Measurements from ENCODE around the gene TP73.

Gene TP73

GRCh38 chr1:3685906-3686305 lies 33.6 kb downstream of the TP73 start:
- ATAC-seq (replicated peaks; ENCODE audit: extremely low read depth, poor library complexity, severe bottlenecking), result no peak
- Mint-ChIP-seq H3K36me3 (ENCODE audit: insufficient read depth) (no peaks in the 10 kb centered on the region), H3K9me3 (no peaks in the 10 kb centered on the region), H3K27ac (ENCODE audit: low read depth) (no peak overlapping the region), H3K4me3 (no peak overlapping the region), H3K27me3 (peaks cover 11% of the 10 kb centered on the region), H3K4me1 (no peaks in the 10 kb centered on the region)
- no peak for DNase-seq (ENCODE audit: low spot score in 2 of 2)

GRCh38 chr1:3687504-3687903 lies 35.2 kb downstream of the TP73 start:
- Mint-ChIP-seq H3K27me3 (peaks cover 11% of the 10 kb centered on the region), H3K4me1 (no peaks in the 10 kb centered on the region), H3K4me3 (no peak overlapping the region), H3K27ac (ENCODE audit: low read depth) (no peak overlapping the region), H3K9me3 (no peaks in the 10 kb centered on the region), H3K36me3 (ENCODE audit: insufficient read depth) (peaks cover 2% of the 10 kb centered on the region)
- ATAC-seq (replicated peaks; ENCODE audit: extremely low read depth, poor library complexity, severe bottlenecking) (no peak), DNase-seq (ENCODE audit: low spot score in 2 of 2) (no peak)

- Mint-ChIP-seq H3K4me3 (no peak overlapping the region), H3K9me3 (no peaks in the 10 kb centered on the region), H3K27ac (ENCODE audit: low read depth) (no peak overlapping the region), H3K36me3 (ENCODE audit: insufficient read depth) (peaks cover 2% of the 10 kb centered on the region), H3K27me3 (peaks cover 4% of the 10 kb centered on the region), H3K4me1 (no peaks in the 10 kb centered on the region)
- no peak for DNase-seq (ENCODE audit: low spot score in 2 of 2)
- no peak for ATAC-seq (replicated peaks; ENCODE audit: extremely low read depth, poor library complexity, severe bottlenecking)
Observed at GRCh38 chr1:3688356-3689137, 36.2 kb downstream of the TP73 start.

GRCh38 chr1:3689138-3689750 lies 36.9 kb downstream of the TP73 start:
- Mint-ChIP-seq H3K27ac (ENCODE audit: low read depth) (no peak overlapping the region), H3K27me3 (no peaks in the 10 kb centered on the region), H3K4me1 (no peaks in the 10 kb centered on the region), H3K9me3 (no peaks in the 10 kb centered on the region), H3K36me3 (ENCODE audit: insufficient read depth) (peaks cover 2% of the 10 kb centered on the region), H3K4me3 (no peak overlapping the region)
- DNase-seq (ENCODE audit: low spot score in 2 of 2) (no peak), ATAC-seq (replicated peaks; ENCODE audit: extremely low read depth, poor library complexity, severe bottlenecking) (no peak)

GRCh38 chr1:3690282-3691065 lies 38.2 kb downstream of the TP73 start:
- Mint-ChIP-seq H3K36me3 (ENCODE audit: insufficient read depth) (peaks cover 2% of the 10 kb centered on the region), H3K9me3 (no peaks in the 10 kb centered on the region), H3K27ac (ENCODE audit: low read depth) (no peak overlapping the region), H3K27me3 (no peaks in the 10 kb centered on the region), H3K4me3 (no peak overlapping the region), H3K4me1 (peaks cover under 1% of the 10 kb centered on the region)
- ATAC-seq (replicated peaks; ENCODE audit: extremely low read depth, poor library complexity, severe bottlenecking) (no peak), DNase-seq (ENCODE audit: low spot score in 2 of 2) (no peak)

GRCh38 chr1:3691421-3692204 lies 39.3 kb downstream of the TP73 start:
- no peaks in the 10 kb centered on the region for H3K9me3 Mint-ChIP-seq
- peaks cover 12% of the 10 kb centered on the region for H3K4me1 Mint-ChIP-seq
- H3K36me3 Mint-ChIP-seq (ENCODE audit: insufficient read depth), result peaks cover 2% of the 10 kb centered on the region
- no peak overlapping the region for H3K27ac Mint-ChIP-seq (ENCODE audit: low read depth)
- H3K27me3 Mint-ChIP-seq, result peaks cover 10% of the 10 kb centered on the region
- no peak for DNase-seq (ENCODE audit: low spot score in 2 of 2)
- no peak overlapping the region for H3K4me3 Mint-ChIP-seq
- no peak for ATAC-seq (replicated peaks; ENCODE audit: extremely low read depth, poor library complexity, severe bottlenecking)

GRCh38 chr1:3692598-3692997 lies 40.3 kb downstream of the TP73 start:
- ATAC-seq (replicated peaks; ENCODE audit: extremely low read depth, poor library complexity, severe bottlenecking) (no peak), DNase-seq (ENCODE audit: low spot score in 2 of 2) (no peak)
- peaks cover 20% of the 10 kb centered on the region for H3K27me3 Mint-ChIP-seq
- no peak overlapping the region for H3K27ac Mint-ChIP-seq (ENCODE audit: low read depth)
- H3K4me3 Mint-ChIP-seq, result no peak overlapping the region
- H3K9me3 Mint-ChIP-seq, result no peaks in the 10 kb centered on the region
- peaks cover 12% of the 10 kb centered on the region for H3K4me1 Mint-ChIP-seq
- H3K36me3 Mint-ChIP-seq (ENCODE audit: insufficient read depth), result peaks cover 2% of the 10 kb centered on the region

GRCh38 chr1:3693321-3693720 lies 41.0 kb downstream of the TP73 start:
- Mint-ChIP-seq H3K27ac (ENCODE audit: low read depth) (no peak overlapping the region), H3K4me1 (peaks cover 12% of the 10 kb centered on the region), H3K4me3 (no peak overlapping the region), H3K9me3 (no peaks in the 10 kb centered on the region), H3K27me3 (peaks cover 27% of the 10 kb centered on the region), H3K36me3 (ENCODE audit: insufficient read depth) (peaks cover 2% of the 10 kb centered on the region)
- no peak for DNase-seq (ENCODE audit: low spot score in 2 of 2)
- no peak for ATAC-seq (replicated peaks; ENCODE audit: extremely low read depth, poor library complexity, severe bottlenecking)

GRCh38 chr1:3695326-3696217 lies 43.3 kb downstream of the TP73 start:
- peaks cover 2% of the 10 kb centered on the region for H3K36me3 Mint-ChIP-seq (ENCODE audit: insufficient read depth)
- H3K27me3 Mint-ChIP-seq, result peaks cover 43% of the 10 kb centered on the region
- H3K4me1 Mint-ChIP-seq, result peaks cover 12% of the 10 kb centered on the region
- ATAC-seq (replicated peaks; ENCODE audit: extremely low read depth, poor library complexity, severe bottlenecking), result no peak
- DNase-seq (ENCODE audit: low spot score in 2 of 2), result no peak
- peak overlapping the region; percentile 48 for H3K4me3 Mint-ChIP-seq
- no peaks in the 10 kb centered on the region for H3K9me3 Mint-ChIP-seq
- no peak overlapping the region for H3K27ac Mint-ChIP-seq (ENCODE audit: low read depth)

- peaks cover 43% of the 10 kb centered on the region for H3K27me3 Mint-ChIP-seq
Observed at GRCh38 chr1:3696689-3697088, 44.4 kb downstream of the TP73 start.

GRCh38 chr1:3697104-3697503 lies 44.8 kb downstream of the TP73 start:
- H3K27me3 Mint-ChIP-seq, result peaks cover 43% of the 10 kb centered on the region
- no peaks in the 10 kb centered on the region for H3K9me3 Mint-ChIP-seq
- peaks cover 2% of the 10 kb centered on the region for H3K36me3 Mint-ChIP-seq (ENCODE audit: insufficient read depth)

More at GRCh38 chr1:3696689-3697088, 44.4 kb downstream of the TP73 start:
- Mint-ChIP-seq H3K9me3 (no peaks in the 10 kb centered on the region), H3K4me1 (peaks cover 12% of the 10 kb centered on the region), H3K36me3 (ENCODE audit: insufficient read depth) (peaks cover 3% of the 10 kb centered on the region), H3K4me3 (no peak overlapping the region), H3K27ac (ENCODE audit: low read depth) (no peak overlapping the region)
- ATAC-seq (replicated peaks; ENCODE audit: extremely low read depth, poor library complexity, severe bottlenecking) (no peak), DNase-seq (ENCODE audit: low spot score in 2 of 2) (no peak)

More at GRCh38 chr1:3697104-3697503, 44.8 kb downstream of the TP73 start:
- H3K27ac Mint-ChIP-seq (ENCODE audit: low read depth), result no peak overlapping the region
- no peak overlapping the region for H3K4me3 Mint-ChIP-seq
- ATAC-seq (replicated peaks; ENCODE audit: extremely low read depth, poor library complexity, severe bottlenecking) (no peak), DNase-seq (ENCODE audit: low spot score in 2 of 2) (no peak)
- peaks cover 12% of the 10 kb centered on the region for H3K4me1 Mint-ChIP-seq

All from central memory CD8-positive, alpha-beta T cell (primary cell).